ENCODE data around the gene MFAP5.
"Not testable (repeated sequence)": the region's sequence is repeated elsewhere in the genome, so short reads cannot be mapped to it uniquely, and the experiment has no call there.

Gene MFAP5

DNA sequence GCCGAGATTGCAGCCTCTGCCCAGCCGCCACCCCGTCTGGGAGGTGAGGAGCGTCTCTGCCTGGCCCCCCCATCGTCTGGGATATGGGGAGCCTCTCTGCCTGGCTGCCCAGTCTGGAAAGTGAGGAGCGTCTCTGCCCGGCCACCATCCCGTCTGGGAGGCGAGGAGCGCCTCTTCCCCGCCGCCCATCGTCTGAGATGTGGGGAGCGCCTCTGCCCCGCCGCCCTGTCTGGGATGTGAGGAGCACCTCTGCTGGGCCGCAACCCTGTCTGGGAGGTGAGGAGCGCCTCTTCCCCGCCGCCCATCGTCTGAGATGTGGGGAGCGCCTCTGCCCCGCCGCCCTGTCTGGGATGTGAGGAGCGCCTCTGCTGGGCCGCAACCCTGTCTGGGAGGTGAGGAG, 37.9 kb downstream of the MFAP5 start:
- DNase-seq, result not testable (repeated sequence)

DNA sequence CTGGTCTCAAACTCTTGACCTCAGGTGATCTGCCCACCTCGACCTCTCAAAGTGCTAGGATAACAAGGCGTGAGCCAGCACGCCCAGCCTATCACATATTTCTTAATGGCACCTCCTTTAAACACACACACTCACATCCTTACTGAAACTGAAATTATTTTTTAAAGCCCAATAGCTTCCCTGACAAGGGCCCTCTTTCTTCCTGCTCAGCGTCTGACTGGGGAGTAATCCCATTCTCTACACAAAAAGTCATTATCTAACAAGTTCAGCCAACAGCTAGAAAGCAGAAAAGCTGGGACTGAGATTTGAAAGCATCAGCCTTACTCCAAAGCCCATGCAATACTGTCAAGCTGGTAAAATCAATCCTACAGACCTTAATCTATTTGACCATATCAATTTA, 40.0 kb downstream of the MFAP5 start:
- DNase-seq, result no peak

DNA sequence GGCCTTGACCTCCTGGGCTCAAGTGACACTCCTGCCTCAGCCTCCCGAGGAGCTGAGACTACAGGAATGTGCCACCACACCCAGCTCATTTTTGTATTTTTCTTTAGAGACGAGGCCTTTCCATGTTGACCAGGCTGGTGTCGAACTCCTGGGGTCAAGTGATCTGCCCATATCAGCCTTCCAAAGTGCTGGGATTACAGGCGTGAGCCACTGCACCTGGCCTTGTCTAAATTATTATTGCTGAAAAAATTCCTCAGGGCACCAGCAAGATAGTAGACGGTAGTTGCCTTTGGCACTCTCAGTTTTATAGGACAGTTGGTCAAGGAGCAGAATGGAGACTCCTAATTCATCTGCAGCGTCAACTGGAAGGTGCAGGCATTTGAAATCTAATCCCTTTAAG, 47.4 kb downstream of the MFAP5 start:
- DNase-seq, result no peak

DNA sequence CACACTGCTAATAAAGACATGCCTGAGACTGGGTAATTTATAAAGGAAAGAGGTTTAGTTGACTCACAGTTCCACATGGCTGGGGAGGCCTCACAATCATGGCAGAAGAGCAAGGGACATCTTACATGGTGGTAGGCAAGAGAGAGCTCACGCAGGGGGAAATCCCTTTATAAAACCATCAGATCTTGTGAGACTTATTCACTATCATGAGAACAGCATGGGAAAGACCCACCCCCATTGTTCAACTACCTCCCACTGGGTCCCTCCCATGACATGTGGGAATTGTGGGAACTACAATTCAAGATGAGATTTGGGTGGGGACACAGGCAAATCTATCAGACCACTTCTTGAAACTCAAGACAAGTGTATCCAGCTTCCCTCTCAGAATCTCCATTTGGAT, 48.7 kb downstream of the MFAP5 start:
- DNase-seq, result not testable (repeated sequence)

DNA sequence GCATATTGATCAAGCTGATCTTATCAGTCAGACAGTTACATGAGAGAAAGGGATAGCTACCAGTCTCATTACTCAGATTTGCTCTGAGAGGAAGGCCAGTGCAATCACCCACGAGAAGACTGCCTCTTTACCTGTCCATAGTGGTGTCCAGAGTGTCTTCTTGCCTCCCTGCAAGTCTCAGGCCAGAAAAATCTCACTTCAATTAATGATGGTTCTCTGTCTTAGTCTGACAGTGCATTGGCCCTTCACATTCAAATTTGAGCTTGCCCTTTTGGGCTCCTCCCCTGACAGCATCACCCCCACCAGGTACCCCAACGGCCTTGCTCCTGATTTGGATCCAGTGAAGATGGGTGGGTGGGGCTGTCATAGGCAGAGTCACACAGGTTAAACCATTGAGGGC, 50.0 kb downstream of the MFAP5 start, which contains the start of gene AICDA:
Gene AICDA (minus strand): TSS at position 231 of the 400 bp plus-strand sequence. CDS start 92 bp downstream, at position 139.
- no peak for DNase-seq

DNA sequence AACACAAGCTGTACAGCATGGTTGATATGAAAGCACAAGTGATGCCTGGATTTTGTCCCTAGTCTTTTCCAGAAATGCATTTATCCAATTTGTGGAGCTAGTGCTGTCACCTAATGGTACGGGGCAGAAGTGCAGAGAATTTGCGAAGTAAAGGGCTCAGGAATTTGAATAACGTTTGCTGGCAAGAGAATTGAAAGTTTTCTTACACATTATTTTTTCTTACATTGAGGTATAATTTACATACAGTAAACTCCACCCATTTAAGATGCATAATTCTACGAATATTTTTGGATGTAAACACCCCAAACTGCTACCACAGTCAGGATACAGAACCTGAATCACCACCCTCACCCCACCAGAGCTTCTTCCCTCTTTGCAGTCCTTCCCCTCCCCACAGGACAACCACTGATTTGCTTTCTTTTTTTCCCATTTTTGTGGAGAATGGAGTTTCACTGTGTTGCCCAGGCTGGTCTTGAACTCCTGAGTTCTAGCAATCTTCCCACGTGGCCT, 53.5 kb downstream of the MFAP5 start:
- DNase-seq, result no peak

DNA sequence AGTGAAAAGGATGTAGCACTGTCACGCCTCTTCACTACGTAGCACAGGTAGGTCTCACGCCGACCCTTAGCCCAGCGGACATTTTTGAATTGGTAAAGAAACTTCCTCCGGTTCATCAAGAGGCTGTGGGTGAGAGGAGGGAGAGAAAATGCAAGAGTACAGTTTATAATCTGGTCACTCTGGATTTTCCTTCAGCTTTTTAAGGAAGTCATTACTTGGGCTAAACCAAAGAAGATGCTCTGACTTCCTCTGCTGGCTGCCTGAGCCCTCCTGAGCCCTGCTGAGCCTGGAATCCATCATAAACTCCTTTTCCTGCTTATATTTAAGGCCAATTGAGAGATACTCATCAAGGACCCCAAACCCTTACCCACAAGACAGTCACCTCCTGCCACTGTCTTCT, 55.7 kb downstream of the MFAP5 start:
- no peak for DNase-seq

DNA sequence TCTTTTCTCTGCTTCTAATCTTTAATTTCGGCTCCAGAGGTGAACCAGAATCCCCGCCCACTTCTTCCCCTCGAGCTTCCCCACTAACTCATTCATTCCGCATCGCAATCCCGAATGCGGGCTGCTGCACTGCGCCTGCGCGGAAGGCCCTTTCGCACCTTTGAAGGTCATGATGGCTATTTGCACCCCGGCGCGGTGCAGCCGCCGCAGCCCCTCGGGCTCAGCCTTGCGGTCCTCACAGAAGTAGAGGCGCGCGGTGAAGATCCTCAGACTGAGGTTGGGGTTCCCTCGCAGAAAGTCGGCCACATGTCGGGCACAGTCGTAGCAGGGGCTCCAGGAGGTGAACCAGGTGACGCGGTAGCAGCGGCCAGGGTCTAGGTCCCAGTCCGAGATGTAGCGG, 57.6 kb downstream of the MFAP5 start:
- no peak for DNase-seq

DNA sequence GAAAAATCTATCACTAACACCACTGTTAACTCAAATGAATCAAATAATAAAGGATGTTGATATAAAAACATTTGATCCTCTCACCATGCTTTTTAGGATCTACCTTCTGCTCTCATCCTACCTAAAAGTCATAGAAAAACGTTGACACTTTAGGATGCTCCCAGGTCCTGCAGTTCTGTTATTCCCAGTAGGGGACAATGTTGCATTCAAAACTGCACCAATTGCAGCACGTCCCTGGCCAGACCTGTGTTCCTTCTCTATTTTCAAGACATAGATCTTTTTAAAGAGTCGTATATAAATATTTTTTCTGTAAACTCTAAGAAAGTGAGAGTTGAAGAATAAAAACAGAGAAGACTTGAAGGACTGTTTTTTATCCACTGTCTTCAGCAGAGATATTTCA, 58.8 kb downstream of the MFAP5 start:
- DNase-seq, result no peak

DNA sequence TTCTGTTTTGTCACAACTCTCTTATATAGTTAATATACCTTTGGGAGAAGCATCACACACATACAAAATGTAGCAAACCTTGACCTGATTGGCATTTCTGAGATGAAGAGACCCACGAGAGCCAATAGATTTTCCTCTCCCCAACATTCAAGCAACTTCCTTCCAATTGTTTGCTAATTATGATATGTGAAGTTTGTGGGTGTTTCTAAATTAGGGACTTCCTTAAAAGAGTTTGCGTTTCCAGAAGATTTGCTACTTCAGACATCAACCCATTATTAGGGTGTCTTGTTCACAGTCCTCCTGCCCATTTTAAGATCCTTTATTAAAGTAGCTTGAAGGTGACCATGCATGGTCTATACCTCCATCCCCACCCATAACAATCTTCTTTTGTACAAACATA, 59.3 kb downstream of the MFAP5 start:
- DNase-seq, result no peak

DNA sequence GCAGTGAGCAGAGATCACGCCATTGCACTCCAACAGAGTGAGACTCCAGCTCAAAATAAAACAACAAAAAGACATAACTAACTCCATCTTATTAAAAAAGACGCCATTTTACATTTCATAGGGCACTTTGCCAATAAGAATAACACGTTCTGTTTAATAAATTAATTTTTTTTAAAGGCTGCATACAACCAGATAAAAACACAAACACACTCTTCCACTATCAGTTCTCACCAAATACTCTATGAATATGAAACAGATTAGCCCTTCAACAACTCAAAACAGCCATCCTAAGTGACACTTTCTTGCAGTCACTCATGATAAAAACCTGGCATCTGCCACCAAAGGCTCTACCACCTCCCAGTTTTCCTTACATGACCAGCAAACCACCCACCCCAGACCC, 66.1 kb downstream of the MFAP5 start:
- DNase-seq, result no peak

Data from activated CD4-positive, CD25-positive, alpha-beta regulatory T cell (primary cell).